Pancreas (tissue), 10 donors: ENCODE measurements around the gene SP8. TPM values are rescaled to one million over a fixed set of nuclear protein-coding genes. Genes with fewer than 3 reads are reported as not detected.
"Not testable (repeated sequence)": the region's sequence is repeated elsewhere in the genome, so short reads cannot be mapped to it uniquely, and the experiment has no call there.

Experiments used
- ATAC-seq, 4 donors: fragments of 200-7000 bp; cut with Tn5 transposase; one replicate each; pipeline versions ENCODE4 v1.8.0 to v1.9.1; 2020; ENCODE audit warnings: mild to moderate bottlenecking in 4 of 4, moderate library complexity in 4 of 4
- DNase-seq, 6 donors: peaks; one replicate each; pipeline ENCODE4 v3.0.0-alpha.2; 2020
- FAIRE-seq: peaks from 2 replicates; lab custom pipeline; 2012; peaks lifted over from hg19 to GRCh38; lab: Jason Lieb, UNC
- H3K27ac ChIP-seq, 4 donors: fragments of 200-600 bp; sonication (generic); 1 replicate in 3 of 4; 2 replicates in 1 of 4; pipeline versions ENCODE4 v1.5.0 to v1.8.0; 2020
- H3K27me3 ChIP-seq, 4 donors: fragments of 200-600 bp; one replicate each; pipeline ENCODE4 v1.8.0; 2021
- H3K36me3 ChIP-seq, 3 donors: fragments of 200-600 bp; sonication (generic) in 1 of 3; one replicate each; pipeline versions ENCODE4 v1.5.0 to v1.8.0; 2020 to 2021
- H3K4me1 ChIP-seq, 3 donors: fragments of 200-600 bp; one replicate each; pipeline ENCODE4 v1.8.0; 2021
- H3K4me3 ChIP-seq, 4 donors: fragments of 200-600 bp; sonication (generic) in 2 of 4; one replicate each; pipeline versions ENCODE4 v1.5.0 to v1.8.0; 2020 to 2021
- H3K9me3 ChIP-seq, 4 donors: fragments of 200-600 bp; one replicate each; pipeline ENCODE4 v1.8.0; 2021
- WGBS, 2 donors: extraction: QIAGEN DNeasy Blood & Tissue Kit; methylation state at CpG; one replicate each; pipeline ENCODE4 v1.1.7; 2013; 5-methylcytosine and 5-hydroxymethylcytosine counted together
- intact Hi-C, 3 donors: fragments of 100-400 bp; cut with DNase I; formaldehyde crosslinking; loops; one replicate each; pipeline versions ENCODE4 v1.11.1 to v1.14.2; 2022
- polyA plus RNA-seq, 2 donors: library from polyadenylated mRNA; stranded (reverse); fragments of 200-250 nt; gene quantifications; one replicate each; pipeline ENCODE4 v1.2.3, GENCODE V29; 2013
- total RNA-seq, 6 donors: library from RNA; stranded (reverse); fragmentation: NEBNext Ultra II Directional in 4 of 6; extraction: Animal tissue kit (Norgen Biotek cat#: 25700) in 4 of 6; gene quantifications; one replicate each; pipeline versions ENCODE4 v1.2.1 to v1.2.4, GENCODE V29; 2021 to 2023
- TF ChIP-seq, protein P1 (sequence below), 4 donors: fragments of 200-600 bp; sonication (generic) in 3 of 4; IDR thresholded peaks; one replicate each; pipeline versions ENCODE4 v1.5.0 to v1.8.0; 2021; ENCODE audit warnings: antibody characterized with exemption in 4 of 4
- donor health status: healthy with polysubstance abuse.
- donor health status: DM: no; HTN: no; CAD: no; lungs with moderate emphysema.
- donor health status: DM: no; HTN: no; CAD: no.
- donor health status: control.
- donor health status: control.
- donor health status: Bipolar disorder and iron deficiency.
- donor health status: DM: yes; HTN: yes; CAD: no.
- donor health status: DM: no; HTN: no; CAD: no.
- donor health status: DM: no; HTN: no; CAD: no.
- donor health status: DM: yes; HTN: yes; CAD: no.

The SP8 gene
- total RNA-seq (not detected), polyA plus RNA-seq (not detected)

GRCh38 chr7:20786779-20787659 is at the start of gene SP8:
SP8 (minus strand) TSS chr7:20786886; CDS start chr7:20786798, 88 bp downstream.
- TF ChIP-seq, protein P1, sequence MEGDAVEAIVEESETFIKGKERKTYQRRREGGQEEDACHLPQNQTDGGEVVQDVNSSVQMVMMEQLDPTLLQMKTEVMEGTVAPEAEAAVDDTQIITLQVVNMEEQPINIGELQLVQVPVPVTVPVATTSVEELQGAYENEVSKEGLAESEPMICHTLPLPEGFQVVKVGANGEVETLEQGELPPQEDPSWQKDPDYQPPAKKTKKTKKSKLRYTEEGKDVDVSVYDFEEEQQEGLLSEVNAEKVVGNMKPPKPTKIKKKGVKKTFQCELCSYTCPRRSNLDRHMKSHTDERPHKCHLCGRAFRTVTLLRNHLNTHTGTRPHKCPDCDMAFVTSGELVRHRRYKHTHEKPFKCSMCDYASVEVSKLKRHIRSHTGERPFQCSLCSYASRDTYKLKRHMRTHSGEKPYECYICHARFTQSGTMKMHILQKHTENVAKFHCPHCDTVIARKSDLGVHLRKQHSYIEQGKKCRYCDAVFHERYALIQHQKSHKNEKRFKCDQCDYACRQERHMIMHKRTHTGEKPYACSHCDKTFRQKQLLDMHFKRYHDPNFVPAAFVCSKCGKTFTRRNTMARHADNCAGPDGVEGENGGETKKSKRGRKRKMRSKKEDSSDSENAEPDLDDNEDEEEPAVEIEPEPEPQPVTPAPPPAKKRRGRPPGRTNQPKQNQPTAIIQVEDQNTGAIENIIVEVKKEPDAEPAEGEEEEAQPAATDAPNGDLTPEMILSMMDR (IDR thresholded peaks at IDR 0.05), result no peak
- WGBS, 2 donors, result 8 to 11% methylated on average over 50 of the region's 50 CpGs
- peaks cover 8 to 93% (median 54%) of the 10 kb centered on the region in 4 donors for H3K27me3 ChIP-seq
- H3K9me3 ChIP-seq, result no peaks in the 10 kb centered on the region
- no peaks in the 10 kb centered on the region for H3K36me3 ChIP-seq
- H3K4me3 ChIP-seq, result peak within 1 kb of the TSS in 2 of 4 donors; percentile 3 to 33
- no peak for FAIRE-seq
- no peak within 1 kb of the TSS for H3K27ac ChIP-seq
- H3K4me1 ChIP-seq, result peaks cover 0 to 5% (median 0%) of the 10 kb centered on the region in 3 donors
- intact Hi-C loops, result loop anchor here in 1 of 3 donors (10.0 kb wide), 1 partner anchor 458 kb away; no protein-coding TSS in a partner anchor
- DNase-seq, result no peak
- ATAC-seq, result peak in 2 of 4 donors; percentile 29 to 56

DNA sequence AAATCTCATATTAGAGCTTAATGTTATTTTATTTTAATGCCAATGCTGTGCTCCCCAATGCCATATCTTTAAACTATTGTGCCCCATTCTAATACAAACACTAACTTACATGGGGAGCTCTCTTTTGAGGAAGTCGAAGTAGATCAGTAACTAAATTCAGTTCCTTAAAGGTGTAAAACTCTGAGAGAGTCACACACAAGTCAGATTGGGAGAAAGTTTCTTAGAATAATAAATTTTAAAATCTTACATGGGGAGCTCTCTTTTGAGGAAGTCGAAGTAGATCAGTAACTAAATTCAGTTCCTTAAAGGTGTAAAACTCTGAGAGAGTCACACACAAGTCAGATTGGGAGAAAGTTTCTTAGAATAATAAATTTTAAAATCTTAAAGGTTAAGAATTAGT is 49.7 kb upstream of the SP8 start:
- FAIRE-seq, H3K9me3 ChIP-seq, H3K4me1 ChIP-seq, H3K27ac ChIP-seq, ATAC-seq, H3K36me3 ChIP-seq, H3K4me3 ChIP-seq, H3K27me3 ChIP-seq, intact Hi-C loops, DNase-seq: not testable (repeated sequence)
- WGBS, 2 donors, result 59 to 68% methylated on average over 2 of the region's 2 CpGs

- WGBS, 2 donors, result 74 to 81% methylated on average over 15 of the region's 15 CpGs
- TF ChIP-seq, protein P1 (IDR thresholded peaks at IDR 0.05), result no peak
- intact Hi-C loops, result no loop called here
Observed at GRCh38 chr7:20835111-20835750, 48.5 kb upstream of the SP8 start.

DNA sequence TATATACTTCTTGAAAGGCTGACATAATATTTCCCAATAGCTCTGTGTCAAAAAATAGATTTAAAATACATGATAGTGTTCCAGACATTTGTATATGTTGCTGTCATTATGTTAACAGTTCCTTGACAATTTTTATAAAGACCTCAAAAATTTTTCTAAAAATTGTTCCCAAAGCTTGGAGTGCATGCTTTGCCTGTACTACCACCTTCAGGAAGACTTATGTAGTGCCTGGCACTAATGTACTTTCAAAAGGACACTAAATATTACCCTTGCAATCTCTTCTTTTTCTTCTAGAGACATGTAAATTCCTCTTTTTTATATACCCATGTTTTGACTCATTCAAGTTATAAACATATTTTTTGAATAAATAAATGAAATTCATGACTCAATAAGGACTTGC is 48.0 kb upstream of the SP8 start:
- intact Hi-C loops, result no loop called here
- Histone ChIP-seq H3K27me3 (no peaks in the 10 kb centered on the region), H3K4me3 (no peak overlapping the region), H3K36me3 (no peaks in the 10 kb centered on the region), H3K9me3 (no peaks in the 10 kb centered on the region), H3K27ac (no peak overlapping the region), H3K4me1 (no peaks in the 10 kb centered on the region)
- FAIRE-seq (no peak), DNase-seq (no peak), ATAC-seq (no peak)
- TF ChIP-seq, protein P1 (IDR thresholded peaks at IDR 0.05), result no peak

More at GRCh38 chr7:20835111-20835750, 48.5 kb upstream of the SP8 start:
- no peak for ATAC-seq
- Histone ChIP-seq H3K9me3 (no peaks in the 10 kb centered on the region), H3K27ac (no peak overlapping the region), H3K27me3 (no peaks in the 10 kb centered on the region), H3K4me1 (no peaks in the 10 kb centered on the region), H3K4me3 (no peak overlapping the region), H3K36me3 (no peaks in the 10 kb centered on the region)
- DNase-seq, result no peak
- no peak for FAIRE-seq

GRCh38 chr7:20831956-20832355 is 45.3 kb upstream of the SP8 start:
- Histone ChIP-seq H3K4me1 (no peaks in the 10 kb centered on the region), H3K9me3 (no peaks in the 10 kb centered on the region), H3K27me3 (no peaks in the 10 kb centered on the region), H3K4me3 (no peak overlapping the region), H3K27ac (no peak overlapping the region), H3K36me3 (no peaks in the 10 kb centered on the region)
- no peak for FAIRE-seq
- no peak for DNase-seq
- TF ChIP-seq, protein P1 (IDR thresholded peaks at IDR 0.05), result no peak
- ATAC-seq, result no peak
- intact Hi-C loops, result no loop called here
